Esophagus mucosa (tissue), 1 donor: ENCODE measurements around the gene APOBEC3B. TPM values are rescaled to one million over a fixed set of nuclear protein-coding genes. Genes with fewer than 3 reads are reported as not detected.
"Not testable (repeated sequence)": the region's sequence is repeated elsewhere in the genome, so short reads cannot be mapped to it uniquely, and the experiment has no call there.

Source experiments
- ATAC-seq: fragments of 200-7000 bp; cut with Tn5 transposase; one replicate; pipeline ENCODE4 v1.9.1; 2020
- total RNA-seq: library from RNA; stranded (reverse); gene quantifications from one replicate; pipeline ENCODE4 v1.2.4, GENCODE V29; 2023
- donor health status: DM: yes; HTN: yes; CAD: no.

The APOBEC3B gene
- total RNA-seq = 5.0 TPM

GRCh38 chr22:38981992-38982927 is at the start of gene APOBEC3B:
APOBEC3B (plus strand) TSS chr22:38982347; CDS start chr22:38982454, 107 bp downstream.
- ATAC-seq = peak; percentile 88

DNA sequence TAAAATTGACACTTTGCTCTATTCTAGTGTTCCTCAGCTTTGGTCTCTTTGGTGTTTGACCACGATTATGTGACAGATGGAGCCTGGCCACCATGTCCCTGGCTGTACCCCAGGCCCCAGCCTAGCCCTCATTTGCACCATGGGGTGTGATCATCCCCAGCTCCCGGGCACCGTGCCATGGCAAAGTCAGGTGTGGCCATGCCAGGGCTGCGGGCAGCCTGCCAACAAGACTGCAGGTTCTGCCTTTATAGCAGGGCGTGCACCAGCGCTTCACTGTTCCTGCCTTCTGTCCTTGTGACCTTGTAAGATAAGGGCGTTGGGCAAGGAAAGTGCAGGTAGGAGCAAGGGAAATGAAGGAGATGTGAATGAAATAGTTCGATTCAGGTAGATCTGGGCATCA is 47.1 kb upstream of the APOBEC3B start:
- peak; percentile 89 for ATAC-seq

DNA sequence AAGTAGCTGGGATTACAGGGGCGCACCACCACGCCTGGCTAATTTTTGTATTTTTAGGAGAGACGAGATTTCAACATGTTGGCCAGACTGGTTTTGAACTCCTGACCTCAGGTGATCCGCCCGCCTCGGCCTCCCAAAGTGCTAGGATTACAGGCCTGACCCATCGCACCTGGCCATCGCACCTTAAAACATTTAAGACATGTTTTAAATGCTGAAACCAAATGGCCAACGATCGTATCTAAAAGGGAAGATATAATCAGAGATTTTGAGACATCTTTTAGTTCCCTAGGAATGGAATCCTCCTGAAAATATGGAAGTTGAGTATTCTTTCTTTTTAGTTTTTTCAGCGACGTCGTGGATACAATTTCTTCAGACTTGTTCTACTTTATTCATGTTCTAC is 46.5 kb upstream of the APOBEC3B start:
- no peak for ATAC-seq

- ATAC-seq = no peak
Measured at GRCh38 chr22:38936562-38936961, 45.6 kb upstream of the APOBEC3B start.

DNA sequence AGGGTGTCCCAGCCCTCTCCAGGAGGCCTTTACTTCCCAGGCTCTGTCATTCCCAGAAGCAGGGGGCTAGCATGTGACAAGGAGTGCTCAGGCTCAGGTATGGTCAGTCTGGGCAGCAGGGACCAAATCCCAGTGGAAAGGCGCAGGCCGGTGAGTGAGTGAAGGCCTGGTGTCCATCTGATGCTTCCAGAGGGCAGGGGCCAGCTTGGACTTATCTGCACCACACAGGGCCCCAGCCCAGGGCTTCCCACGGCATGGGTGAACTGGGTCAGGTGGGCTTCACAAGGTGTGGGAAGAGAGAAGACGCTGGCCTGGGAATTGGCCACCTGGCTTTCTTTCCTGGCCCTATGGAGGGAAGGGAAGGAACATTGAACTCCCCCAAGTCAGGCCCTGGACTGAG is 45.1 kb upstream of the APOBEC3B start:
- no peak for ATAC-seq

GRCh38 chr22:38937541-38937940 is 44.6 kb upstream of the APOBEC3B start:
- peak; percentile 9 for ATAC-seq

GRCh38 chr22:38938221-38938620 is 43.9 kb upstream of the APOBEC3B start:
- ATAC-seq = no peak

DNA sequence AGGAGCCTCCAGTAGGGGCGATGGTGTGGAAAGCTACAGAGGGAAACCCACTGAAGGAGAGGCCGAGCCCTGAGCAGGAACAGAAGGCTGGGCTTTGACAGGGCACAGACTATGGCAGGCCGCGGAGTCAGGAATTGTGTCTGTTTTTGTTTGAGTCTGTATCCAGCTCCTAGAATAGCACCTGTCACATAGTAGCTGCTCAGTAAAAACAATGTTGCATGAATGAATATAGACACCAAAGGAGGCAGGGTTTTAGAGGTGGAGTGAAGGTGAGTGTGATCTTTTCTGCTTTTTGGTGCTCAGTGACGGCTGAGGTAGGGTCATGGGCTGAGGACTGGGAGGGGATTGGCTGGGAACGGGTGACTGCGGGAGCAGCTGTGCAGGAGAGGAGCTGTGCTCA is 43.2 kb upstream of the APOBEC3B start:
- ATAC-seq = no peak

GRCh38 chr22:38940811-38941384 is 41.2 kb upstream of the APOBEC3B start:
- ATAC-seq = no peak

DNA sequence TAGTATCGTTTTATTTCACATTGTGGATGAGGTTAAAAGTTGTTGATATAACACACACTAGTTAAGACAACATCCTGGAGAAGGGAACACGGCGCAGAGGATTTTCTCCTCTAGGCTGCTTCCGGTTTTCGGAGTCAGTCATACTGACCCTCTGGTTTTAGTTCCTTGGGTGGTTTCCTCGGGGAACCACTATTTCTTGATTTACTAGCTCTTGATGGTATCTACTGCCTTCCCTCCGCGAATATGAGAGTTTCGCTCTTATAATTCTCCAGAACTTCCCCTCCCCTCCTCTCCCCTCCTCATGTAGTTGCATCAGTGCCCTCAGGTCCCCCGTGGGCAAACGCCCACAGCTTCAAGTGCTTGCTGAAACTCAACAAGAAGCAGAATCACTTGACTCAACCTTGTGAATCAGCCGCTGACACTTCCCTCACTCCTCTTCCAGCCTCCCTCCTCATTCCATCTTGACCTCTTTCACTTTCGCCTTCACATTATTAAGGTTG is 40.6 kb upstream of the APOBEC3B start:
- ATAC-seq = no peak

DNA sequence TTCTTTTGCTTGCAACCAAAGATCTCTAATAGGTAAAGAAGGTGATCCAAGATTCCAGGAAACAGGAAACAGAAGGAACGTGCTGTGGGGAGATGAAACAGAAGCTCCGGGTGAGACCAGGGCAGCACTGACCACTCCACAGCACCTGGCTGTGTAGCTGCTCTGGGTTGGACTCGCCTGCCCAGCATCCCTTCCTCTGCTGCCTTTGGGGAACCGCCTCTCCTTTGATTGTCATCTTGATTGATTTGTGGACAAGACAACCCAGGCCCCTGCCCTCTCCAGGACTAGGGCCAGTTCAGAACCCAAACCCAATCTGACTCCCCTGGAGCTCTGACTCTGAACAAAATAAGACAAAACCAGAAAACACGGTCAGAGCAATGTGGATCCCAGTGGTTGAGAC is 39.4 kb upstream of the APOBEC3B start:
- ATAC-seq = no peak

GRCh38 chr22:38943201-38943600 is 38.9 kb upstream of the APOBEC3B start:
- ATAC-seq = no peak

GRCh38 chr22:38943882-38944281 is 38.3 kb upstream of the APOBEC3B start:
- ATAC-seq = no peak

DNA sequence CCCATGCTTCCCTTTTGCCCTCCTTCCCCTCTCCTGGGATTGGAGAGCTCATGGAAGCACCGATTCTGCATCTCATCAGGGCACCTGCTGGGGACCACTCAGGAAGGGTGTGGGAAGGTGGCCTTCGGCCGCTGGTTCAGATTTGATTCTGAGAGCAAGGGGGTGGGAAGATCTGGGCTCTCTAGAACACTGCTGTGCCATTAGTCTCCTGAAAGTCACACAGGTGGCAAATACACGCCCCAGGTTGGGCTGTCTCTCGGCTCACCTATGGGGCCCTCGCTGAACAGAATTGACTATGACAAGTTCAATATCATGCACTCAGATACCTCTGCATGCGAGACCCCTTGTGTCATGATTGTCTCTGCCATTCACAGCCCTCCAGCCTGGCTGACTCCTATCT is 37.5 kb upstream of the APOBEC3B start:
- no peak for ATAC-seq

GRCh38 chr22:38945706-38946338 is 36.3 kb upstream of the APOBEC3B start:
- ATAC-seq = not testable (repeated sequence)

GRCh38 chr22:38946771-38947170 is 35.4 kb upstream of the APOBEC3B start:
- no peak for ATAC-seq

- peak; percentile 87 for ATAC-seq
Measured at GRCh38 chr22:38947321-38948140, 34.6 kb upstream of the APOBEC3B start.

DNA sequence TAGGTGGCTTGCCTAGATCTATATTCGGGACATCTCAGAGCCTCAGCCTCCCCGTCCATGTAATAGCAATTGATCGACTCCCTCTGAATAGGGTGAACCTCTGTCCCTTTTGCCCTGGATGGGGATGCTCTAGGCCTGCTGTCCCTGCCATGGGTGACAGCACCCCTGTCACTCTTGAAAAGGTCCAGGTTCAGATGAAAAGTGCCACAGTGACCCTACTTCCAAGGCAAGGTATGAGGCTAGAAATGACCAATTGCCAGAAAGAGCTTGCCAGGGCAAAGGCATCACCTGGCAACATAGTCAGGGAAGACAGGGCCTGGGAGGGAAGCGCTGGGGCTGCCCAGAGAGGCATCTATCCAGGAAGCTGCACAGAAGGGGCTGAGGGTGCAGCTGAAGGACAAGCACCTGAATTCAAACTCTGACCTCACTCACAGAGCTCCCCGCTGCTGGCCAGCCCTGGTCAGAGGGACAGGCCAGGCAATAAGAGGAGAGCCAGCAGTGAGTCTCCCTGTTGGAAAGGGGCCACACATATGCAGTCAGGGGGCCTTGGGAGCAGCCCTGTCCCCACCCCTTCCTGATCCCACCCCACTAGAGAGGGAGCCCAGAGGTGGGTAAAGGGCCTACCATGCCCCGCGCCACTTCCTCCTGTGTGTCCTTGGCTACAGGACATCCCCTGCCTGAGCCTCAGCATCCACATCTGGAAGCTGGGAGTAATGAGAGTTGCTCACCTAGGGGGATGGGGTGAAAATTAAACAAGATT is 33.8 kb upstream of the APOBEC3B start:
- no peak for ATAC-seq

DNA sequence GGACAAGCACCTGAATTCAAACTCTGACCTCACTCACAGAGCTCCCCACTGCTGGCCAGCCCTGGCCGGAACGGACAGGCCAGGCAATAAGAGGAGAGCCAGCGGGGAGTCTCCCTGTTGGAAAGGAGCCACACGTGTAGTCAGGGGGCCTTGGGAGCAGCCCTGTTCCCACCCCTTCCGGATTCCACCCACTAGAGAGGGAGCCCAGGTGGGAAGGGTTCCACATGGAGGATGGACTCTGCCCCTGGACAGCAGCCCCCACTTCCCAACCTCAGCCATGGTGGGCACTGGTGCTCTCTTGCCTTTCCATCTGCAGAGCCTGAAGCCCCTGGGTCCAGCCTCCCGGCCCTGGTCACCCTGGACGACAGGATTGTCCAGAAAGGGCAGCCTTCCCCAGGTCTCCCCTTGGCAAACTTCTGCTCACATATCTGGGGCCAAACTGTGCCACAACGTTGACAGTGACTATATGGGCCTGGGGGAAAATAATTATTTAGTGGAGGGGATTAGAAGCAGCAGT is 32.2 kb upstream of the APOBEC3B start:
- ATAC-seq = no peak

- no peak for ATAC-seq
Measured at GRCh38 chr22:38950527-38951295, 31.4 kb upstream of the APOBEC3B start.

DNA sequence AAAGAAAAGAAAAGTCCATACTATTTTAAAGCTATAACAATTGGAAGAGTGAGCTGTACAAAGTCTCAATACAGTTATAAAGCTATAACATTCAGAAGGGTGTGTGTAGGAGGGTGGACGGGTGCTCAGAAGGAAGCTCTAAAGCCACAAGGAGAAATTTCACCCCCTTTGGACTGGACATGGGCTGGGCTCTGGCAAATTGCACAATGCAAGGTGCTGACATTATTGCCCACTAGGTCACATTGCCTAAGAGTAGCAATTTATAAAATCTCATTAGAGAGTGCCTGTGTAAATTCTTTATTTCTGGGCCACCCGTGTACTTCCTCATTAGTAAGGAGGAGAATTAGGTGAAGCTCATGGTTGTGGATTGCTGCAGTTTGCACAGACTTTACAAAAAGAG is 30.4 kb upstream of the APOBEC3B start:
- no peak for ATAC-seq
